GM11168 (cell line): ENCODE data around the gene SH3TC1.

Experiments used
- in situ Hi-C: fragments of 300-500 bp; cut with MboI; formaldehyde crosslinking; loops from one replicate; pipeline ENCODE4 v1.12.0; 2022; ENCODE audit warnings: low sequenced_read_pairs; ENCODE audit not compliant: unreplicated experiment

Gene SH3TC1

GRCh38 chr4:8197521-8197920 lies 1.6 kb upstream of the SH3TC1 start:
- in situ Hi-C loops: no loop called here

GRCh38 chr4:8198206-8198905 lies 734 bp upstream of the SH3TC1 start:
- in situ Hi-C loops: no loop called here

GRCh38 chr4:8199594-8200301 lies 658 bp downstream of the SH3TC1 start:
- in situ Hi-C loops: no loop called here

GRCh38 chr4:8200302-8200975 lies 1.3 kb downstream of the SH3TC1 start:
- in situ Hi-C loops: no loop called here

GRCh38 chr4:8201321-8201781 lies 2.3 kb downstream of the SH3TC1 start:
- in situ Hi-C loops: no loop called here

GRCh38 chr4:8202108-8203051 lies 3.3 kb downstream of the SH3TC1 start:
- in situ Hi-C loops: no loop called here

GRCh38 chr4:8203052-8203401 lies 3.9 kb downstream of the SH3TC1 start:
- in situ Hi-C loops: no loop called here

GRCh38 chr4:8203817-8204216 lies 4.7 kb downstream of the SH3TC1 start:
- in situ Hi-C loops: no loop called here

GRCh38 chr4:8204576-8205227 lies 5.6 kb downstream of the SH3TC1 start:
- in situ Hi-C loops: no loop called here

- in situ Hi-C loops: no loop called here
These were observed 6.2 kb downstream of the SH3TC1 start for GRCh38 chr4:8205241-8205707.

- in situ Hi-C loops: no loop called here
These were observed 6.9 kb downstream of the SH3TC1 start for GRCh38 chr4:8205749-8206611.

- in situ Hi-C loops: no loop called here
These were observed 8.2 kb downstream of the SH3TC1 start for GRCh38 chr4:8207314-8207713.

GRCh38 chr4:8208565-8208964 lies 9.5 kb downstream of the SH3TC1 start:
- in situ Hi-C loops: no loop called here

- in situ Hi-C loops: no loop called here
These were observed 10.2 kb downstream of the SH3TC1 start for GRCh38 chr4:8209181-8209874.

- in situ Hi-C loops: no loop called here
These were observed 10.9 kb downstream of the SH3TC1 start for GRCh38 chr4:8210010-8210409.

GRCh38 chr4:8210616-8211015 lies 11.5 kb downstream of the SH3TC1 start:
- in situ Hi-C loops: no loop called here

- in situ Hi-C loops: no loop called here
These were observed 12.2 kb downstream of the SH3TC1 start for GRCh38 chr4:8211251-8211650.
